Astrocyte of the spinal cord (primary cell): Measurements from ENCODE around the gene ONECUT3.
A peak's percentile ranks its signal among the peaks of the same experiment; 100 is the strongest.

ENCODE experiments used
- DNase-seq: peaks from one replicate; pipeline ENCODE4 v3.0.0; 2011; ENCODE audit warnings: low read depth, low spot score
- H3K4me3 ChIP-seq: 2 replicates; pipeline ENCODE4 v1.5.1; 2011; ENCODE audit warnings: low read depth, mild to moderate bottlenecking, low read length, moderate library complexity
- CTCF ChIP-seq: IDR thresholded peaks from 2 replicates; pipeline ENCODE4 v1.5.1; 2012; ENCODE audit warnings: low read depth, mild to moderate bottlenecking, low read length, inconsistent platforms
- in situ Hi-C: cut with HindIII; loops from 2 replicates; pipeline ENCODE4 v1.10.0; 2017; ENCODE audit warnings: low sequenced_read_pairs

The ONECUT3 gene

GRCh38 chr19:1779574-1779973, 26.3 kb downstream of the ONECUT3 start:
- no peak overlapping the region for H3K4me3 ChIP-seq
- in situ Hi-C loops, result no loop called here
- TF ChIP-seq CTCF, result no peak
- no peak for DNase-seq

GRCh38 chr19:1780272-1780958, 27.1 kb downstream of the ONECUT3 start:
- no peak for DNase-seq
- H3K4me3 ChIP-seq, result no peak overlapping the region
- in situ Hi-C loops, result no loop called here
- TF ChIP-seq CTCF, result peak; percentile 24

- in situ Hi-C loops, result no loop called here
- no peak for DNase-seq
- TF ChIP-seq CTCF, result no peak
- H3K4me3 ChIP-seq, result no peak overlapping the region
Measured at GRCh38 chr19:1782521-1782920, 29.2 kb downstream of the ONECUT3 start.

GRCh38 chr19:1783354-1783753, 30.0 kb downstream of the ONECUT3 start:
- TF ChIP-seq CTCF, result no peak
- DNase-seq, result no peak
- no peak overlapping the region for H3K4me3 ChIP-seq
- in situ Hi-C loops, result no loop called here

GRCh38 chr19:1783874-1784273, 30.6 kb downstream of the ONECUT3 start:
- in situ Hi-C loops, result no loop called here
- TF ChIP-seq CTCF, result no peak
- no peak overlapping the region for H3K4me3 ChIP-seq
- no peak for DNase-seq

GRCh38 chr19:1785310-1785709, 32.0 kb downstream of the ONECUT3 start:
- H3K4me3 ChIP-seq, result no peak overlapping the region
- no peak for TF ChIP-seq CTCF
- no peak for DNase-seq
- in situ Hi-C loops, result no loop called here
